Measurements from ENCODE around the gene LRMDA.

DNA sequence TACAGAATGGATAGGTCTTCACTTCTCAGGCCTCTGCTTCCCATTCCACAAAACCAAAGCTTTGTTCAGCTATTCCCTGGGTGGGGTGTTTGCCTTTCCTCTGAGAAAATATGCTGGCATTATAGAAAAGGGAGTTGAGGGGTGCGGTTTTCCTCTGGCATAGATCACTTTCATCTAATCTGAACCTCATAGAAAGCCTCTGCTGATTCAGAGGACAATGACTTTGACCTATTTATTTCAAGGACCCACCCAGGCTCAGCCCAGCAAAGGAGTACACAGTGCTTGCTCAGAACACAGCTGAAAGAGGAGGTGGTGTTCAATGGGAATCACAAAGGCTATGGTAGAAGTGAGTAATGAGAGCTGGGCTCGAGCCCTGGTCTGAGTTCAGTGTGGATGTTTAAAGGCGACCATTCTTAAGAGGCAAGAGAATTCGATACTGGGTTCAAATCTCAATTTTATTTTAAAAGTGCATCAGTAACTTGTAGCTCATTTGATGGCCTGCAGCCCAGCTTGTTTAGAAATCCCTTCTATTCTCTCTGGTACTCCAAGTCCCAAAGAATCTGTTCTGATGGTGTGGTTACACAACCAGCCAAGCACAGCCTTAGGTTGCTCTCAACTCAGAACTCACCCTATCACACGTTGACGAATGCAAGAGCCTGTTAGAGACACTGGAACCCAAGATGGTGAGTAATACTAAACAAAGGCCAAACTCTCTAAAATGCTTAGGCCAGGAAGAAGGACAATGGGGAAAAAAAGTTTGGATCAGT, 1012.8 kb downstream of the LRMDA start:
- TF ChIP-seq, protein P1, sequence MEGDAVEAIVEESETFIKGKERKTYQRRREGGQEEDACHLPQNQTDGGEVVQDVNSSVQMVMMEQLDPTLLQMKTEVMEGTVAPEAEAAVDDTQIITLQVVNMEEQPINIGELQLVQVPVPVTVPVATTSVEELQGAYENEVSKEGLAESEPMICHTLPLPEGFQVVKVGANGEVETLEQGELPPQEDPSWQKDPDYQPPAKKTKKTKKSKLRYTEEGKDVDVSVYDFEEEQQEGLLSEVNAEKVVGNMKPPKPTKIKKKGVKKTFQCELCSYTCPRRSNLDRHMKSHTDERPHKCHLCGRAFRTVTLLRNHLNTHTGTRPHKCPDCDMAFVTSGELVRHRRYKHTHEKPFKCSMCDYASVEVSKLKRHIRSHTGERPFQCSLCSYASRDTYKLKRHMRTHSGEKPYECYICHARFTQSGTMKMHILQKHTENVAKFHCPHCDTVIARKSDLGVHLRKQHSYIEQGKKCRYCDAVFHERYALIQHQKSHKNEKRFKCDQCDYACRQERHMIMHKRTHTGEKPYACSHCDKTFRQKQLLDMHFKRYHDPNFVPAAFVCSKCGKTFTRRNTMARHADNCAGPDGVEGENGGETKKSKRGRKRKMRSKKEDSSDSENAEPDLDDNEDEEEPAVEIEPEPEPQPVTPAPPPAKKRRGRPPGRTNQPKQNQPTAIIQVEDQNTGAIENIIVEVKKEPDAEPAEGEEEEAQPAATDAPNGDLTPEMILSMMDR (IDR thresholded peaks at IDR 0.05): no peak
- TF ChIP-seq, protein P2, sequence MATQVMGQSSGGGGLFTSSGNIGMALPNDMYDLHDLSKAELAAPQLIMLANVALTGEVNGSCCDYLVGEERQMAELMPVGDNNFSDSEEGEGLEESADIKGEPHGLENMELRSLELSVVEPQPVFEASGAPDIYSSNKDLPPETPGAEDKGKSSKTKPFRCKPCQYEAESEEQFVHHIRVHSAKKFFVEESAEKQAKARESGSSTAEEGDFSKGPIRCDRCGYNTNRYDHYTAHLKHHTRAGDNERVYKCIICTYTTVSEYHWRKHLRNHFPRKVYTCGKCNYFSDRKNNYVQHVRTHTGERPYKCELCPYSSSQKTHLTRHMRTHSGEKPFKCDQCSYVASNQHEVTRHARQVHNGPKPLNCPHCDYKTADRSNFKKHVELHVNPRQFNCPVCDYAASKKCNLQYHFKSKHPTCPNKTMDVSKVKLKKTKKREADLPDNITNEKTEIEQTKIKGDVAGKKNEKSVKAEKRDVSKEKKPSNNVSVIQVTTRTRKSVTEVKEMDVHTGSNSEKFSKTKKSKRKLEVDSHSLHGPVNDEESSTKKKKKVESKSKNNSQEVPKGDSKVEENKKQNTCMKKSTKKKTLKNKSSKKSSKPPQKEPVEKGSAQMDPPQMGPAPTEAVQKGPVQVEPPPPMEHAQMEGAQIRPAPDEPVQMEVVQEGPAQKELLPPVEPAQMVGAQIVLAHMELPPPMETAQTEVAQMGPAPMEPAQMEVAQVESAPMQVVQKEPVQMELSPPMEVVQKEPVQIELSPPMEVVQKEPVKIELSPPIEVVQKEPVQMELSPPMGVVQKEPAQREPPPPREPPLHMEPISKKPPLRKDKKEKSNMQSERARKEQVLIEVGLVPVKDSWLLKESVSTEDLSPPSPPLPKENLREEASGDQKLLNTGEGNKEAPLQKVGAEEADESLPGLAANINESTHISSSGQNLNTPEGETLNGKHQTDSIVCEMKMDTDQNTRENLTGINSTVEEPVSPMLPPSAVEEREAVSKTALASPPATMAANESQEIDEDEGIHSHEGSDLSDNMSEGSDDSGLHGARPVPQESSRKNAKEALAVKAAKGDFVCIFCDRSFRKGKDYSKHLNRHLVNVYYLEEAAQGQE (IDR thresholded peaks at IDR 0.05): no peak
- TF ChIP-seq ZC3H11A (IDR thresholded peaks at IDR 0.05): no peak
- no peak for TF ChIP-seq SMC3 (IDR thresholded peaks at IDR 0.05)
- TF ChIP-seq POLR2A (IDR thresholded peaks at IDR 0.05; ENCODE audit: low read length): no peak
- TF ChIP-seq, protein P3, sequence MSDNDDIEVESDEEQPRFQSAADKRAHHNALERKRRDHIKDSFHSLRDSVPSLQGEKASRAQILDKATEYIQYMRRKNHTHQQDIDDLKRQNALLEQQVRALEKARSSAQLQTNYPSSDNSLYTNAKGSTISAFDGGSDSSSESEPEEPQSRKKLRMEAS (IDR thresholded peaks at IDR 0.05): no peak

Measured in A549 (cell line).